Breast epithelium (tissue), 4 donors: ENCODE measurements around the gene CYP46A1. TPM values are rescaled to one million over a fixed set of nuclear protein-coding genes. Genes with fewer than 3 reads are reported as not detected.
A peak's percentile ranks its signal among the peaks of the same experiment; 100 is the strongest.

Source experiments
- DNase-seq, 2 donors: peaks; one replicate each; pipeline ENCODE4 v3.0.0-alpha.2; 2019; ENCODE audit warnings: low spot score in 2 of 2
- H3K27ac ChIP-seq, 2 donors: fragments of 200-600 bp; sonication (generic) in 1 of 2; one replicate each; pipeline ENCODE4 v1.5.1; 2016 to 2019; ENCODE audit warnings: mild to moderate bottlenecking in 1 of 2
- H3K27me3 ChIP-seq, 2 donors: fragments of 200-600 bp; sonication (generic) in 1 of 2; one replicate each; pipeline versions ENCODE4 v1.5.1 to v1.6.0; 2017 to 2019; ENCODE audit warnings: control low read depth in 1 of 2, mild to moderate bottlenecking in 1 of 2
- H3K36me3 ChIP-seq: fragments of 200-600 bp; one replicate; pipeline ENCODE4 v1.5.1; 2019
- H3K4me1 ChIP-seq, 2 donors: fragments of 200-600 bp; sonication (generic); one replicate each; pipeline ENCODE4 v1.5.1; 2016 to 2019; ENCODE audit warnings: control low read depth in 1 of 2
- H3K4me3 ChIP-seq, 3 donors: fragments of 200-600 bp; sonication (generic); 1 replicate in 2 of 3; 2 replicates in 1 of 3; pipeline ENCODE4 v1.5.1; 2016 to 2019; ENCODE audit warnings: mild to moderate bottlenecking in 3 of 3, moderate library complexity in 2 of 3
- H3K9me3 ChIP-seq, 2 donors: fragments of 200-600 bp; sonication (generic) in 1 of 2; one replicate each; pipeline ENCODE4 v1.5.1; 2016 to 2019; ENCODE audit warnings: control low read depth in 1 of 2
- CTCF ChIP-seq, 3 donors: fragments of 450-650 bp; IDR thresholded peaks; one replicate each; pipeline ENCODE4 v1.5.1; 2016 to 2017; ENCODE audit warnings: antibody characterized with exemption in 3 of 3, mild to moderate bottlenecking in 3 of 3, moderate library complexity in 3 of 3
- POLR2A ChIP-seq: fragments of 450-650 bp; IDR thresholded peaks from one replicate; pipeline ENCODE4 v1.6.1; 2016; ENCODE audit warnings: antibody characterized with exemption, mild to moderate bottlenecking, moderate library complexity
- POLR2AphosphoS5 ChIP-seq, 3 donors: sonication (generic); formaldehyde crosslinking; IDR thresholded peaks; one replicate each; pipeline ENCODE4 v1.6.1; 2017; ENCODE audit warnings: antibody characterized with exemption in 3 of 3
- intact Hi-C: fragments of 100-400 bp; cut with DNase I; formaldehyde crosslinking; loops from one replicate; pipeline ENCODE4 v1.15.1; 2023; ENCODE audit warnings: low total_unique reads
- total RNA-seq, 3 donors: library from RNA; depleted of rRNA; stranded (reverse); fragments of >200 nt; gene quantifications; one replicate each; pipeline ENCODE4 v1.1.0, GENCODE V29; 2016

CYP46A1 gene
- total RNA-seq, 3 donors from 2014 or later, result 1.6 to 5.2 (median 2.6) TPM

GRCh38 chr14:99686557-99687283 lies 2.6 kb downstream of the CYP46A1 start:
- Histone ChIP-seq H3K4me1 (peaks cover 0 to 5% of the 10 kb centered on the region in 2 donors), H3K4me3 (no peak overlapping the region), H3K36me3 (no peaks in the 10 kb centered on the region), H3K27me3 (no peaks in the 10 kb centered on the region), H3K9me3 (no peaks in the 10 kb centered on the region), H3K27ac (no peak overlapping the region)
- intact Hi-C loops, result no loop called here
- peak in 1 of 2 donors; percentile 13 for DNase-seq
- TF ChIP-seq CTCF (IDR thresholded peaks at IDR 0.05) (no peak), POLR2A (no peak), POLR2AphosphoS5 (IDR thresholded peaks at IDR 0.05) (no peak)

- DNase-seq, result peak in 1 of 2 donors; percentile 7
Measured at GRCh38 chr14:99687284-99688209, 3.4 kb downstream of the CYP46A1 start.

GRCh38 chr14:99688210-99688581 lies 4.1 kb downstream of the CYP46A1 start:
- no peaks in the 10 kb centered on the region for H3K9me3 ChIP-seq
- intact Hi-C loops, result no loop called here
- H3K4me1 ChIP-seq, result no peaks in the 10 kb centered on the region
- H3K36me3 ChIP-seq, result no peaks in the 10 kb centered on the region
- no peaks in the 10 kb centered on the region for H3K27me3 ChIP-seq
- peak in 1 of 2 donors; percentile 13 for DNase-seq
- H3K4me3 ChIP-seq, result no peak overlapping the region
- H3K27ac ChIP-seq, result no peak overlapping the region
- TF ChIP-seq POLR2AphosphoS5 (IDR thresholded peaks at IDR 0.05) (no peak), POLR2A (no peak), CTCF (IDR thresholded peaks at IDR 0.05) (no peak)

More at GRCh38 chr14:99687284-99688209, 3.4 kb downstream of the CYP46A1 start:
- H3K27ac ChIP-seq, result no peak overlapping the region
- H3K36me3 ChIP-seq, result no peaks in the 10 kb centered on the region
- peaks cover 0 to 5% of the 10 kb centered on the region in 2 donors for H3K4me1 ChIP-seq
- TF ChIP-seq POLR2A (no peak), POLR2AphosphoS5 (IDR thresholded peaks at IDR 0.05) (no peak), CTCF (IDR thresholded peaks at IDR 0.05) (peak in 2 of 3 donors; percentile 37 to 41)
- no peak overlapping the region for H3K4me3 ChIP-seq
- H3K9me3 ChIP-seq, result no peaks in the 10 kb centered on the region
- intact Hi-C loops, result no loop called here
- no peaks in the 10 kb centered on the region for H3K27me3 ChIP-seq

GRCh38 chr14:99688629-99689028 lies 4.5 kb downstream of the CYP46A1 start:
- Histone ChIP-seq H3K9me3 (no peaks in the 10 kb centered on the region), H3K36me3 (no peaks in the 10 kb centered on the region), H3K4me3 (no peak overlapping the region), H3K4me1 (no peaks in the 10 kb centered on the region), H3K27ac (no peak overlapping the region), H3K27me3 (no peaks in the 10 kb centered on the region)
- no peak for DNase-seq
- intact Hi-C loops, result no loop called here
- no peak for TF ChIP-seq CTCF (IDR thresholded peaks at IDR 0.05)
- TF ChIP-seq POLR2A, result no peak
- no peak for TF ChIP-seq POLR2AphosphoS5 (IDR thresholded peaks at IDR 0.05)
